Measurements from ENCODE around the gene AK6.
"Not testable (repeated sequence)": the region's sequence is repeated elsewhere in the genome, so short reads cannot be mapped to it uniquely, and the experiment has no call there.

The AK6 gene

DNA sequence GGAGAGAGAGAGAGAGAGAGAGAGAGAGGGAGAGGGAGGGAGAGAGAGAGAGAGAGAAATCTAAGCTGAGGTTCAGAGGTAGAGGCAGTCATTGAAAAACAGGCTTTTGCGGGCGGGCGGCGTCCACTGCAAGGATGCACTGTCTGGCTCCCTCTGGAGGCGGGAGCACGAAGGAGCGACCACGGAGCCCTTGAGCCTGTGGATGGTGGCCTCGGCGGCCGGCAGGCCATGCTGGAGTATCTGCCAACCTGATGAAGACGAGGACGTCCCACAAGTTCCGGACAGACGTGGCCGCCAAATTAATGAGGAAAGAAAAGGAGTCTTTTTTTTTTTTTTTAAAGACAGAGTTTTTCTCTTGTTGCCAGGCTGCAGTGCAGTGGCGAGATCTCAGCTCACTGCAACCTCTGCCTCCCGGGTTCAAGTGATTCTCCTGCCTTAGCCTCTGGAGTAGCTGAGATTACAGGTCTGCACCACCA, 34.5 kb downstream of the AK6 start:
- no peak for DNase-seq

DNA sequence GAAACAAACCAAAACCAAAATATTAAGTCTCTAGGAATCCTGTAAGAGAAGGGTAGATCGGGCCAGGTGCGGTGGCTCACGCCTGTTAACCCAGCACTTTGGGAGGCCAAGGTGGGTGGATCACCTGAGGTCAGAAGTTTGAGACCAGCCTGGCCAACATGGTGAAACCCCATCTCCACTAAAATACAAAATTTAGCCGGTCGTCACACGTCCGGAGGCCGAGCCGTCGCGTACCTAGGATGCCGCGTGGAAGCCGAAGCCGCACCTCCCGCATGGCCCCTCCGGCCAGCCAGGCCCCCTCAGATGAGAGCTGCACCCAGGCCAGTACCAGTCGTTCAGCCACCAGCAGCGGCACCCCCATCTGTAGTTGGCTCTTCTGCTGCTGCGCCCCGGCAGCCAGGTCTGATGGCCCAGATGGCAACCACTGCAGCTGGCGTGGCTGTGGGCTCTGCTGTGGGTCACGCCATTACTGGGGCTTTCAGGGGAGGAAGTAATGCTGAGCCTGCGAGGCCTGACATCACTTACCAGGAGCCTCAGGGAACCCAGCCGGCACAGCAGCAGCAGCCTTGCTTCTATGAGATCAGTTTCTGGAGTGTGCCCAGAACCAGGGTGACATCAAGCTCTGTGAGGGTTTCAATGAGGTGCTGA, 35.5 kb downstream of the AK6 start:
- DNase-seq, result not testable (repeated sequence)

DNA sequence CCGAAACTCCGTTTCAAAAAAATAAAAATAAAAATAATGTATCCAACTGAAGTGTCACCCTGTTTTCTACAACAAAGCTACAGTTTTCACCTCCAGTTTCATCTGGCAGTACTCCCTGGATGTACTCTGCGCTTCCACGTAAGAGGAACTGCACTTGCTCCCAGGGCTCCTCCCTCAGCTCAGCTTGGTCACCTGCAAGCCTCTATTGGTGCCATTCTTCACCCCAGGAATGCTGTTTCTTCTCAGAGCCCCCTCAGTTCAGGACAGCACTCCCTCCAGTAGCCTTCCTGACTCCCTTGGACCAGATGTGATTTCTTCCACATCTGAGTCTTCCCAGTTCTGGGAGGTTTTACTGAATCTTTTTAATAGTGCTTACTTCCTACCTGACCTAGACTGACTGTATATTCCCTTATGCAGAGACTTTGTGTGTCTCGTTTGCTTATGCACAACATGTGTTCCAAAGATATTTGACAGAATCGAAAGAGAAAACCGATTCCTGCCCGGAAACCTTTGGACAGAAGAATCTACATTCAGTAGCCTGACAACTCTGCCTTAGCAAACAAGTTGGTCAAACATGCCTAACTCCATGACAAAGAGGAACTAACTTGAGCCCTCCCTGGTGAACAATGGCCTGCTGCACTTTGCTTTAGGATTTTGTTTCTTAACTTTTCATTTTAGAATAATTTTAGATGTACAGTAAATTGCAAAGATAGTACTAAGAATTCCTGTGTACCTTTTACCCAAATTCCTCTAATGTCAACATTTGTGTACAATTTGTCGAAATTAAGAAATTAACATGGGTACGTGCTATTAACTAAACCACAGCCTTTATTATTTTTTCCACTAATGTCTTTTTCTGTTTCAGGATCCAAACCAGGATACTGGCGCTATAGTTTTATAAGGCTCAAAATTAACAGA, 37.5 kb downstream of the AK6 start:
- no peak for DNase-seq

DNA sequence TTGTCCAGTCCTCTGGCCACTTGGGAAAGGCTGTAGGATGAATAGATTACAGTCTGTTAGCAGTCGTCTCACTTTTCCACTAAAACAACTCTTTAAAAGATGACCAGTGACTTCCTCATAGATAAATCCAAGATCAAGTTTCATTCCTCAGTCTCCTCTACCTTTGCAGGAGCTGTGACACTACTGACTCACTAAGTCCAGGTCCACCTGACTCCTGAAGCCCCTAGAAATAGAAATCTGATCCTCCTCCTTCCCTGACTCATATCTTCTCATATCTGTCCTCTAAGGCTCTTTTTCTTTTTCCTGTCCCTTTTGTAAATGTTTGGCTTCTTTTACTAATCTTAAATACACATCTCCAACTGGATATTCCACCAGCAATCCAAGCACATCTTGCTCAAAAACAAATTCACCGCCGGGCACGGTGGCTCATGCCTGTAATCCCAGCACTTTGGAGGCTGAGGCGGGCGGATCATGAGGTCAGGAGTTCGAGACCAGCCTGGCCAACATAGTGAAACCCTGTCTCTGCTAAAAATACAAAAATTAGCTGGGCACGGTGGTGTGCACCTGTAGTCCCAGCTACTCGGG, 39.3 kb downstream of the AK6 start:
- DNase-seq, result no peak

DNA sequence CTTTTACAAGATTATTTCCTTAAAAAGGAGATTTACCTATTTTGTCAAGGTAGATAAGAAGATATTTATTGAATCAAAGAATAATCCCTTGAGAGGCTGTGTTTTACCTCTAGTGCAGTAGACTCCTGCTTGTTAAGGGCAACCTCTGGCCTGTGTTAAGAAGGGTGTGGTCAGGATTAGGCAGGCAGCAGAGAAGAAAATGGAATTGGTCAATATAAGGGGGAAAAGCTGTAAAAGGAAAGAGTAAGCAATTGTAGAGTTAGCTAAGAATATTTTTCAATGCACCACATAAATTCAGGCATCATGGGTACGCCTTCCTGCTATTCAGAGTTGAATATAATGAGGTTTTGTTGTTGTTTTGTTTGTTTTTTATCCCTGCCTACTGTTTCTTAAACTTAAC, 43.0 kb downstream of the AK6 start:
- no peak for DNase-seq

DNA sequence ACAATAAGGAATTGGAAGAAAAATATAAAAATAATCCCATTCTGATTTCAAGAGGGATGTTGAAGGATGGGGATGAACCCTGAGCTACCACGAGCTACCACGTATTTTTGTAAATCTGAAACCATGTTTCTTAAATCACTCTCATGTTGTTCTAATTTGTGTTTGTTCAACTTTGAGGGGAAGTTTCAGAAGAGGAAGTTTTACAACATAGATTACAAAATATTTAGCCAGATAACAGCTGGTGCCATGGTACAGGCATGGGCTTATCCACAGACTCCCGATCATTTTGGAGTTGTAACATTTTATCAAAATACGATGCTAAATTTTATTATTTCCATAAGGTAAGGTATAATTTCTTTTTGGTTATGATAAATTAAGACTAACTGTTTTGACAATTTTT, 51.9 kb downstream of the AK6 start:
- DNase-seq, result no peak

DNA sequence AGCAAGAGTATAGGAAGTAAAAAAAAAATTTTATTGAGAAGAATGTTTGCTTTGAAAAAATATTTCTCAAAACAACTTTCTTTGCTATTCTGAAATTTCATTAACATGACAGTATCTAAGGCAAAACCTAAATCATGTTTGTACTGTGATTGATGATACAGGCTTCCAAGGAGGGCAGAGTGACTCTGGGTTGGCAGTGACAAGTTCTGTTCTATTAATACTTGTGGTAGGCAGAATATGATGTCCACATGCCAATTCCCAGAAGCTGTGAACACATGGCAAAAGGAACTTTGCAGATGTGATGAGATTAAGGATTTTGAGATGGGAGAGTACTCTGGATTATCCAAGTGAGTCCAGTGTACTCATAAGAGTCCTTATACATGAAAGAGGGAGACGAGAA, 53.3 kb downstream of the AK6 start:
- DNase-seq, result no peak

DNA sequence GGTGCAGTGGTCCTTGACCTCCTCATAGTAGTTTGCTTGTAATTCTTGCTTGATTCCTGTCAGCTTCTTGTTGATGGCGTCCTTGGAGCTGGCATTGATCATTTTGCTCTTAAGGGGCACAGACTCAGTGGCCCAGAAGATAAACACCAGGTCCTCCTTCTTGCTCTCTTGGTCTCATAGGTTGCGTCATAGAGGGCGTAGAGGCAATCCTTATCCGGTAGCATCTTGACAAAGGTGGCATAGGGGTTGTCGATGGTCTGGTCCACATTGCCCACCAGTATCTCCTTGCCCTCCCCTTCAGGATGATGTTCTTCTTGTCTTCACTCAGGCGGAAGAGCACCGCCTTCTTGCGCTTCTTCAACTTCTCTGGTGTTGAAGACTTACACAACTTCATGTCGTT, 55.9 kb downstream of the AK6 start:
- DNase-seq, result no peak

DNA sequence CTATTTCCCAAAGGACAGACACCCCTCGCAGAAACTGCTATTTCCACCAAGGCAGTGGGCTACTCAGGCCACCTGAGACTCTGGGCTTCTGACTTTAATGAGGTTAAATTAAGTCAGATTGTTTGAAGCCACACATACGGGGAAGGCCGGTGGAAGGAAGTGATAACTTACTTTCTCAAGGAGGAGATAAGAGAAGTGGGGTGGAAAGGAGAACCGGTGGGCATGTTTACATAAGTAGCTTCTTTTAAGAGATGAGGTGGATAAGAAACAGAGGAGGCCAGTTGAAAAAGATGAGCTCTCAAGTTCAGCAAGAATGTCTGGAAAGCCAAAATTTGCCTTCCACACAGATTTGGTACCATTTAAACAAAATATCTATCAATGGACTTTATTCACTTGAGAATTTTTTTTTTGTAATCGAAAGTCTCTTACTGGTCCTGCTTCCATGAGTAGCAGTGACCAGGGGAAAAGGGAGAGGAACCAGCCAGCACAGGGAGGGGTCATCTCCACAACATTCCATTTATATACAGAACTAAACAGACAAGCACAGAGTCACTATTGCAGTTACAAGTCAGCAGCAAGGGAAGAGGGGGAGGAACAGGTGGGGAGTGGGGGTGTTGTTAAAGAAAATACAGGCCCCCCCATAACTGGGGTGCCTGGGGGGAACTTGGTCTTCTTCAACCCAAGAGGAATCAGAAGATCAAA, 56.7 kb downstream of the AK6 start:
- no peak for DNase-seq

DNA sequence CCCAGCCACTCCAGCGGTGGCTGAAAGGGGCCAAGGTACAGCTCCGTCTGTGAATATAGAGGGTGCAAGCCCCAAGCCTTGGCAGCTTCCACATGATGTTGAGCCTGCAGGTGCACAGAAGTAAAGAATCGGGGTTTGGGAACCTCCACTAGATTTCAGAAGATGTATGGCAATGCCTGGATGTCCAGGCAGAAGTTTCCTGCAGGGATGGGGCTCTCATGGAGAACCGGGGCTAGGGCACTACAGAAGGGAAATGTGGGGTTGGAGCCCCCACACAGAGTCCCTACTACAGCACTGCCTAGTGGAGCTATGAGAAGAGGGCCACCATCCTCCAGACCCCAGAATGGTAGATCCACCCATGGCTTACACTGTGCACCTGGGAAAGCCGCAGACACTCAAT, 59.9 kb downstream of the AK6 start:
- no peak for DNase-seq

DNA sequence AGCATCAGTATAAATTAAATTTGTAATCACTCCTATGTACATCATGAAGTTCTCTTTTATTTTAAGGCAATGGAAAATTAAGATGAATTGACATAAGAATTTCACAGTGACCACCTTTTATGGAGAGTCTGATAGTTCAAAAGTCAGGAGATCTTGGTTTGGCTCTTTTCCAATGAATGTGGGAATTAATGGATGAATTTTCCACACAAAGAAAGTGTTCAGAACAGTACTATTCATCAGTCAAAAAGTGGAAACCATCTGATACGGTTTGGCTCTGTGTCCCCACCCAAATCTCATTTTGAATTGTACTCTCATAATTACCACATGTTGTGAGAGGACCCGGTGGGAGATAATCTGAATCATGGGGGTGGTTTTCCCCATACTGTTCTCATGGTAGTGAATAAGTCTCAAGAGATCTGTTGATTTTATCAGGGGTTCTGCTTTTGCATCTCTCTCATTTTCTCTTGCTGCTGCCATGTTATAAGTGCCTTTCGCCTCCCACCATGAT, 61.2 kb downstream of the AK6 start:
- no peak for DNase-seq

DNA sequence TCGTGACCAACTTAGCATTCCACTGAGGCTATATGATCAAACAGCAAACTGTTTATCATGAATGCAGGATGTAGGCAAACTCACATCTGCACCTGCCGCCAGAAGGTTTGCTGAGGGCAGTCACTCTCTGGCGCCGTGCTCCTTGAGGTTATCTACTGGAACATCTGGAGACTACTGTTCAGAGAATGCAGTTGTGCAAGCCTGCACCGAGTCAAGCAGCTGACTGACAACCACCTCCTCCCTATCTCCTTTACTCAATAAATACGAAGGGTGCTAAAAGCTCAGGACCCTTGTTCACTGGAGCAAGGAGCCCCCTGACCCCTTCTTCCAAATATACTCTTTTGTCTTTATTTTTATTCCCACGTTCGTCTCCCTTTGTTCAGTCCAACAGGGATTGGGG, 63.8 kb downstream of the AK6 start:
- no peak for DNase-seq

Data from NCI-H446 treated with DMSO at 0.1 percent for 48 hours (cell line).